Transverse colon (tissue), 4 donors: ENCODE data around the gene UCKL1. TPM values are rescaled to one million over a fixed set of nuclear protein-coding genes. Genes with fewer than 3 reads are reported as not detected.
"Not testable (repeated sequence)": the region's sequence is repeated elsewhere in the genome, so short reads cannot be mapped to it uniquely, and the experiment has no call there.

Experiments
- DNase-seq: peaks from one replicate; pipeline ENCODE4 v3.0.0-alpha.2; 2019
- H3K27ac ChIP-seq, 4 donors: fragments of 200-600 bp; sonication (generic); 2 replicates each; pipeline ENCODE4 v1.5.1; 2016 to 2018; ENCODE audit warnings: inconsistent platforms in 4 of 4
- H3K27me3 ChIP-seq: fragments of 200-600 bp; sonication (generic); 2 replicates; pipeline ENCODE4 v1.5.1; 2017; ENCODE audit warnings: inconsistent platforms
- H3K36me3 ChIP-seq, 4 donors: fragments of 200-600 bp; sonication (generic); 2 replicates each; pipeline ENCODE4 v1.5.1; 2017 to 2019; ENCODE audit warnings: inconsistent platforms in 4 of 4
- H3K4me1 ChIP-seq, 4 donors: fragments of 200-600 bp; sonication (generic); 2 replicates each; pipeline ENCODE4 v1.5.1; 2017 to 2020; ENCODE audit warnings: inconsistent platforms in 4 of 4
- H3K4me3 ChIP-seq, 4 donors: fragments of 200-600 bp; sonication (generic); 1 replicate in 1 of 4; 2 replicates in 3 of 4; pipeline versions ENCODE4 v1.5.1 to v1.6.1; 2017 to 2019; ENCODE audit warnings: inconsistent platforms in 4 of 4
- H3K9me3 ChIP-seq, 2 donors: fragments of 200-600 bp; sonication (generic); 2 replicates each; pipeline ENCODE4 v1.5.1; 2017 to 2019; ENCODE audit warnings: inconsistent platforms in 2 of 2
- CTCF ChIP-seq, 5 experiments: fragments of 200-600 bp in 3 of 5; fragments of 450-650 bp in 2 of 5; sonication (generic) in 3 of 5; IDR thresholded peaks; 1 replicate in 2 of 5; 2 replicates in 3 of 5; pipeline ENCODE4 v1.5.1; 2016 to 2017; ENCODE audit warnings: antibody characterized with exemption in 5 of 5, inconsistent platforms in 3 of 5, mild to moderate bottlenecking in 2 of 5, moderate library complexity in 1 of 5
- EP300 ChIP-seq: sonication (generic); formaldehyde crosslinking; IDR thresholded peaks from one replicate; pipeline ENCODE4 v1.6.1; 2017; ENCODE audit warnings: antibody characterized with exemption, low read depth
- POLR2A ChIP-seq: fragments of 450-650 bp; IDR thresholded peaks from one replicate; pipeline ENCODE4 v1.6.1; 2016; ENCODE audit warnings: antibody characterized with exemption, mild to moderate bottlenecking, moderate library complexity
- POLR2AphosphoS5 ChIP-seq, 3 donors: sonication (generic); formaldehyde crosslinking; IDR thresholded peaks; one replicate each; pipeline ENCODE4 v1.6.1; 2016; ENCODE audit warnings: antibody characterized with exemption in 3 of 3
- WGBS, 2 donors: methylation state at CpG; one replicate each; pipeline ENCODE4 v1.1.5; 2018; ENCODE audit warnings: low coverage in 1 of 2; 5-methylcytosine and 5-hydroxymethylcytosine counted together
- in situ Hi-C, 4 donors: fragments of 200-750 bp; cut with MboI; loops; one replicate each; pipeline versions ENCODE4 v1.15.0 to v1.15.1; 2017; ENCODE audit warnings: low sequenced_read_pairs in 3 of 4, low pct_ligation_motif_present in 1 of 4, low pct_unique_long_range_greater_than_20kb in 1 of 4
- intact Hi-C: fragments of 100-400 bp; cut with DNase I; formaldehyde crosslinking; loops from one replicate; pipeline ENCODE4 v1.15.1; 2023; ENCODE audit warnings: low total_unique reads
- total RNA-seq, 4 donors: library from RNA; depleted of rRNA; stranded (reverse); fragments of >200 nt; gene quantifications; one replicate each; pipeline ENCODE4 v1.1.0, GENCODE V29; 2016

UCKL1 gene
- total RNA-seq, 4 donors from 2014 or later: 41.1 to 189 (median 68.5) TPM

- no peak overlapping the region for H3K27ac ChIP-seq
- no peaks in the 10 kb centered on the region for H3K9me3 ChIP-seq
- in situ Hi-C loops: no loop called here
- TF ChIP-seq CTCF (IDR thresholded peaks at IDR 0.05): no peak
- TF ChIP-seq POLR2A: no peak
- TF ChIP-seq POLR2AphosphoS5 (IDR thresholded peaks at IDR 0.05): no peak
- TF ChIP-seq EP300: no peak
- DNase-seq: no peak
- peaks cover 0 to 4% (median 0%) of the 10 kb centered on the region in 4 donors for H3K4me1 ChIP-seq
- no peaks in the 10 kb centered on the region for H3K27me3 ChIP-seq
- intact Hi-C loops: no loop called here
- 87% methylated on average over 19 of the region's 19 CpGs; no CpG with 5 or more reads in 1 of the 2 donors for WGBS, 2 donors
- peaks cover 0 to 3% (median 0%) of the 10 kb centered on the region in 4 donors for H3K36me3 ChIP-seq
- H3K4me3 ChIP-seq: no peak overlapping the region
Observed at GRCh38 chr20:63919130-63919529, 37.1 kb downstream of the UCKL1 start.

GRCh38 chr20:63917811-63918210 lies 38.4 kb downstream of the UCKL1 start:
- 85% methylated on average over 11 of the region's 11 CpGs; no CpG with 5 or more reads in 1 of the 2 donors for WGBS, 2 donors
- no peaks in the 10 kb centered on the region for H3K27me3 ChIP-seq
- H3K36me3 ChIP-seq: peaks cover 0 to 3% (median 0%) of the 10 kb centered on the region in 4 donors
- peaks cover 0 to 2% (median 0%) of the 10 kb centered on the region in 4 donors for H3K4me1 ChIP-seq
- DNase-seq: no peak
- TF ChIP-seq EP300 (no peak), CTCF (IDR thresholded peaks at IDR 0.05) (no peak), POLR2A (no peak), POLR2AphosphoS5 (IDR thresholded peaks at IDR 0.05) (no peak)
- in situ Hi-C loops: no loop called here
- H3K4me3 ChIP-seq: no peak overlapping the region
- intact Hi-C loops: no loop called here
- no peak overlapping the region for H3K27ac ChIP-seq
- H3K9me3 ChIP-seq: no peaks in the 10 kb centered on the region

- H3K27me3 ChIP-seq, H3K4me3 ChIP-seq, in situ Hi-C loops, H3K27ac ChIP-seq, intact Hi-C loops, H3K9me3 ChIP-seq, H3K36me3 ChIP-seq, DNase-seq: not testable (repeated sequence)
- WGBS, 2 donors: 95 to 98% methylated on average over 7 to 8 of the region's 8 CpGs
- H3K4me1 ChIP-seq: peaks cover 0 to 16% (median 6%) of the 10 kb centered on the region in 4 donors
Observed at GRCh38 chr20:63916371-63916939, 39.8 kb downstream of the UCKL1 start.

- DNase-seq: no peak
- peaks cover 5 to 25% (median 16%) of the 10 kb centered on the region in 4 donors for H3K4me1 ChIP-seq
- H3K27ac ChIP-seq: no peak overlapping the region
- intact Hi-C loops: no loop called here
- H3K4me3 ChIP-seq: no peak overlapping the region
- WGBS, 2 donors: 88 to 100% methylated on average over 2 to 6 of the region's 6 CpGs
- no peaks in the 10 kb centered on the region for H3K9me3 ChIP-seq
- H3K36me3 ChIP-seq: peaks cover 0 to 3% (median 0%) of the 10 kb centered on the region in 4 donors
- H3K27me3 ChIP-seq: no peaks in the 10 kb centered on the region
- TF ChIP-seq POLR2AphosphoS5 (IDR thresholded peaks at IDR 0.05): no peak
- no peak for TF ChIP-seq POLR2A
- no peak for TF ChIP-seq CTCF (IDR thresholded peaks at IDR 0.05)
- TF ChIP-seq EP300: no peak
- in situ Hi-C loops: no loop called here
Observed at GRCh38 chr20:63915471-63915870, 40.7 kb downstream of the UCKL1 start.

GRCh38 chr20:63913768-63914167 lies 42.4 kb downstream of the UCKL1 start:
- DNase-seq: no peak
- in situ Hi-C loops (no loop called here), intact Hi-C loops (no loop called here)
- no peak overlapping the region for H3K4me3 ChIP-seq
- H3K27me3 ChIP-seq: no peaks in the 10 kb centered on the region
- 96% methylated on average over 12 of the region's 12 CpGs; no CpG with 5 or more reads in 1 of the 2 donors for WGBS, 2 donors
- H3K4me1 ChIP-seq: peaks cover 11 to 42% (median 28%) of the 10 kb centered on the region in 4 donors
- no peaks in the 10 kb centered on the region for H3K9me3 ChIP-seq
- H3K27ac ChIP-seq: no peak overlapping the region
- peaks cover 0 to 3% (median 0%) of the 10 kb centered on the region in 4 donors for H3K36me3 ChIP-seq
- no peak for TF ChIP-seq CTCF (IDR thresholded peaks at IDR 0.05)
- TF ChIP-seq EP300: no peak
- no peak for TF ChIP-seq POLR2A
- TF ChIP-seq POLR2AphosphoS5 (IDR thresholded peaks at IDR 0.05): no peak
